Activated CD8-positive, alpha-beta T cell treated with anti-CD3 and anti-CD28 coated beads for 36 hours (primary cell): Measurements from ENCODE around the gene MOV10. TPM values are rescaled to one million over a fixed set of nuclear protein-coding genes. Genes with fewer than 3 reads are reported as not detected.

Experiments used
- ATAC-seq: fragments of 200-7000 bp; cut with Tn5 transposase; one replicate; pipeline ENCODE4 v1.10.0; 2021; ENCODE audit warnings: mild to moderate bottlenecking, moderate library complexity
- CTCF ChIA-PET: fragments of 350-600 bp; sonication (Branson Sonifier 250); formaldehyde crosslinking; loops from one replicate; lab custom pipeline; 2021; ENCODE audit warnings: antibody characterized with exemption; lab: Charles Lee
- POLR2A ChIA-PET: fragments of 350-600 bp; sonication (Branson Sonifier 250); formaldehyde crosslinking; loops from one replicate; lab custom pipeline; 2021; ENCODE audit warnings: antibody characterized with exemption; lab: Charles Lee
- DNase-seq: peaks from one replicate; pipeline ENCODE4 v3.0.0-alpha.2; 2020
- H3K27ac Mint-ChIP-seq: one replicate; pipeline ENCODE4 v1.8.0; 2021; ENCODE audit warnings: mild to moderate bottlenecking, mixed read lengths
- H3K27me3 Mint-ChIP-seq: one replicate; pipeline ENCODE4 v1.8.0; 2021; ENCODE audit warnings: mixed read lengths
- H3K36me3 Mint-ChIP-seq: one replicate; pipeline ENCODE4 v1.8.0; 2021; ENCODE audit warnings: low read depth, mixed read lengths
- H3K4me1 Mint-ChIP-seq: one replicate; pipeline ENCODE4 v1.8.0; 2021; ENCODE audit warnings: low read depth, mixed read lengths
- H3K4me3 Mint-ChIP-seq: one replicate; pipeline ENCODE4 v1.8.0; 2021; ENCODE audit warnings: mild to moderate bottlenecking, moderate library complexity, mixed read lengths
- H3K9me3 Mint-ChIP-seq: one replicate; pipeline ENCODE4 v1.8.0; 2021; ENCODE audit warnings: mixed read lengths
- CTCF ChIP-seq: fragments of 200-600 bp; IDR thresholded peaks from one replicate; pipeline ENCODE4 v1.8.0; 2022; ENCODE audit warnings: antibody characterized with exemption, mild to moderate bottlenecking
- intact Hi-C: fragments of 100-400 bp; cut with micrococcal nuclease; formaldehyde crosslinking; loops from one replicate; pipeline ENCODE4 v1.10.0; 2022
- total RNA-seq, 2 experiments: library from RNA; stranded (reverse); gene quantifications; one replicate each; pipeline ENCODE4 v1.2.3, GENCODE V29; 2021

MOV10 gene
- total RNA-seq, 2 experiments from 2014 or later = 77.2 to 78.5 TPM

- Mint-ChIP-seq H3K4me3 (no peak overlapping the region), H3K9me3 (no peaks in the 10 kb centered on the region), H3K27me3 (no peaks in the 10 kb centered on the region), H3K4me1 (peaks cover 25% of the 10 kb centered on the region), H3K27ac (peak overlapping the region; percentile 20), H3K36me3 (peaks cover 23% of the 10 kb centered on the region)
- no peak for DNase-seq
- POLR2A ChIA-PET = interaction anchor here (0.9 kb wide), 1 partner anchor 22 kb away, joined by 3 read pairs; the partner anchor contains the start of gene MOV10
- TF ChIP-seq CTCF = no peak
- intact Hi-C loops = no loop called here
- CTCF ChIA-PET = interaction anchor here (0.9 kb wide), 1 partner anchor 71 kb away, joined by 3 read pairs; no protein-coding TSS in a partner anchor
- ATAC-seq = no peak
Measured at GRCh38 chr1:112696578-112697314, 22.3 kb downstream of the MOV10 start.

GRCh38 chr1:112697781-112698201 lies 23.3 kb downstream of the MOV10 start:
- DNase-seq = no peak
- no peak for TF ChIP-seq CTCF
- no peak for ATAC-seq
- peaks cover 36% of the 10 kb centered on the region for H3K4me1 Mint-ChIP-seq
- H3K27ac Mint-ChIP-seq = no peak overlapping the region
- H3K27me3 Mint-ChIP-seq = no peaks in the 10 kb centered on the region
- no peaks in the 10 kb centered on the region for H3K9me3 Mint-ChIP-seq
- ChIA-PET POLR2A (no interaction called here), CTCF (interaction anchor here (1.3 to 1.8 kb wide), 2 partner anchors 10 to 84 kb away, joined by 4 to 5 read pairs; no protein-coding TSS in a partner anchor)
- no peak overlapping the region for H3K4me3 Mint-ChIP-seq
- peaks cover 21% of the 10 kb centered on the region for H3K36me3 Mint-ChIP-seq
- intact Hi-C loops = no loop called here

- intact Hi-C loops = no loop called here
- ChIA-PET POLR2A (interaction anchor here (0.7 to 7.5 kb wide), 3 partner anchors 9 to 23 kb away, joined by 3 to 59 read pairs (median 4); partner anchors contain the start of gene MOV10), CTCF (interaction anchor here (0.9 to 1.8 kb wide), 3 partner anchors 9 to 85 kb away, joined by 3 to 5 read pairs (median 4); no protein-coding TSS in a partner anchor)
- Mint-ChIP-seq H3K27ac (no peak overlapping the region), H3K9me3 (no peaks in the 10 kb centered on the region), H3K4me3 (no peak overlapping the region), H3K36me3 (peaks cover 18% of the 10 kb centered on the region), H3K4me1 (peaks cover 36% of the 10 kb centered on the region), H3K27me3 (no peaks in the 10 kb centered on the region)
- no peak for ATAC-seq
- TF ChIP-seq CTCF = no peak
- DNase-seq = no peak
Measured at GRCh38 chr1:112698366-112699310, 24.2 kb downstream of the MOV10 start.

- Mint-ChIP-seq H3K27me3 (no peaks in the 10 kb centered on the region), H3K4me1 (peaks cover 44% of the 10 kb centered on the region)
- no peak for ATAC-seq
Measured at GRCh38 chr1:112699425-112700144, 25.1 kb downstream of the MOV10 start.

More at GRCh38 chr1:112699425-112700144, 25.1 kb downstream of the MOV10 start:
- DNase-seq = no peak
- ChIA-PET CTCF (interaction anchor here (1.8 to 6.2 kb wide), 2 partner anchors 8 to 17 kb away, joined by 5 to 60 read pairs; partner anchors contain the start of gene PPM1J), POLR2A (interaction anchor here (0.7 to 7.5 kb wide), 4 partner anchors 10 to 81 kb away, joined by 3 to 59 read pairs (median 4); partner anchors contain the start of genes MOV10 and ST7L)
- no peaks in the 10 kb centered on the region for H3K9me3 Mint-ChIP-seq
- no peak for TF ChIP-seq CTCF
- intact Hi-C loops = loop anchor here (10.0 kb wide), 1 partner anchor 85 kb away; the partner anchor contains the start of genes CAPZA1 and ST7L
- peaks cover 18% of the 10 kb centered on the region for H3K36me3 Mint-ChIP-seq
- peak overlapping the region; percentile 93 for H3K27ac Mint-ChIP-seq
- no peak overlapping the region for H3K4me3 Mint-ChIP-seq
